HG03159 (cell line): Measurements from ENCODE around the gene PRKCI.
"Not testable (repeated sequence)": the region's sequence is repeated elsewhere in the genome, so short reads cannot be mapped to it uniquely, and the experiment has no call there.

Source experiments
- ATAC-seq: cut with Tn5 transposase; IDR thresholded peaks from one replicate; pipeline ENCODE4 v1.9.1; 2021; ENCODE audit warnings: mild to moderate bottlenecking, moderate library complexity; ENCODE audit not compliant: unreplicated experiment

The PRKCI gene

GRCh38 chr3:170222647-170223541, 670 bp downstream of the PRKCI start:
- ATAC-seq: peak; percentile 40

- ATAC-seq: no peak
These were observed 2.9 kb downstream of the PRKCI start for GRCh38 chr3:170225166-170225565.

- ATAC-seq: no peak
These were observed 4.3 kb downstream of the PRKCI start for GRCh38 chr3:170226426-170226960.

- ATAC-seq: no peak
These were observed 6.0 kb downstream of the PRKCI start for GRCh38 chr3:170228093-170228766.

- ATAC-seq: no peak
These were observed 10.0 kb downstream of the PRKCI start for GRCh38 chr3:170232266-170232665.

GRCh38 chr3:170233530-170233929, 11.3 kb downstream of the PRKCI start:
- ATAC-seq: no peak

- ATAC-seq: no peak
These were observed 17.9 kb downstream of the PRKCI start for GRCh38 chr3:170240142-170240541.

- ATAC-seq: no peak
These were observed 18.4 kb downstream of the PRKCI start for GRCh38 chr3:170240671-170241070.

GRCh38 chr3:170244576-170244975, 22.4 kb downstream of the PRKCI start:
- ATAC-seq: no peak

- peak; percentile 27 for ATAC-seq
These were observed 25.7 kb downstream of the PRKCI start for GRCh38 chr3:170247875-170248274.

GRCh38 chr3:170256597-170256996, 34.4 kb downstream of the PRKCI start:
- no peak for ATAC-seq

- ATAC-seq: peak; percentile 61
These were observed 34.9 kb downstream of the PRKCI start for GRCh38 chr3:170257145-170257544.

- peak; percentile 51 for ATAC-seq
These were observed 35.9 kb downstream of the PRKCI start for GRCh38 chr3:170258105-170258487.

- no peak for ATAC-seq
These were observed 37.7 kb downstream of the PRKCI start for GRCh38 chr3:170259907-170260306.

GRCh38 chr3:170267793-170268192, 45.6 kb downstream of the PRKCI start:
- no peak for ATAC-seq

GRCh38 chr3:170269673-170270254, 47.5 kb downstream of the PRKCI start:
- ATAC-seq: not testable (repeated sequence)

GRCh38 chr3:170270282-170270881, 48.2 kb downstream of the PRKCI start:
- ATAC-seq: no peak

GRCh38 chr3:170274641-170275040, 52.4 kb downstream of the PRKCI start:
- no peak for ATAC-seq

- ATAC-seq: no peak
These were observed 53.6 kb downstream of the PRKCI start for GRCh38 chr3:170275832-170276231.

- not testable (repeated sequence) for ATAC-seq
These were observed 55.1 kb downstream of the PRKCI start for GRCh38 chr3:170277311-170277710.
